LNCaP clone FGC (cell line): Measurements from ENCODE around the gene MTCH1.
A peak's percentile ranks its signal among the peaks of the same experiment; 100 is the strongest.

Experiments used
- DNase-seq: peaks from one replicate; pipeline ENCODE4 v3.0.0-alpha.2; 2011; ENCODE audit warnings: low read depth
- H3K4me3 ChIP-seq: 2 replicates; pipeline ENCODE4 v1.5.1; 2011; ENCODE audit warnings: mild to moderate bottlenecking, low read depth, low read length, control low read depth
- CTCF ChIP-seq: IDR thresholded peaks from 2 replicates; pipeline ENCODE4 v1.5.1; 2012; ENCODE audit warnings: mild to moderate bottlenecking; ENCODE audit not compliant: control insufficient read depth, insufficient read depth; ENCODE audit errors: extremely low read depth

Gene MTCH1

DNA sequence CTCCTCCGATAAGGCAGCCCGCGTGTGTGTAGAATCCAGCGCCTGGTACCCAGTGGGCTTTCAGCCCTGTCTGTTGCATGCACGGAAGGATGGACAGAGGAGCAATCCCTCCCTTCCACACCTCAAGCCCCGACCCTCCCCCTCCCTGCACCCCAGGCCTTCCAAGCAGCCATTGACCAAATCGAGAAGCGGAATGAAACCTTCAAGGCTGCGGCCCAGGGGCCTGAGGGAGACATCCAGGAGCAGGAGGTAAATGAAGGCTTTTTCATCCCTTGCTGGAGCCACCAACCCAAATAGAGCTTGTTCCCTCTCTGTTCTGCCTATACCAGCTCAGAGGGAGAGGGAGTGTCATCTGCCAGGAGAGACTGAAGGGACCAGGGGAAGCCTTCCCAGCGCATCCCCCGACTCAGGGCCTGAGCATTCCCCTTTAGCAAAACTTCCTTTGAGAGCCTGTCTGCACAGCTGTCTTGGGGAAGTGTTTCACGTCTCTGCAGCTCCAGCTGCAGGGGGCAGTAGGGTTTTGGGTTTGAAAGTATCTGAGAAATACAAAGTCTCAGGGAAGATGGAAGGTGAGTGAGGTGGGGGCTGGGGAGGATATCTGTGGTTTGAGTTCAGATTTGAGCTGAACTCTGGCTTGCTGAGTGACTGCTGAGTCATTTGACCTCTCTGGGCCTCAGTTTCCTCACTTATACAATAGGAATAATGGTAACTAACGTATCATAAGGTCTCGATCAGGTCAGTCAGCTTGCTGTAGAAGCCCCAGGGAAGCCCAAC is 35.5 kb upstream of the MTCH1 start:
- no peak overlapping the region for H3K4me3 ChIP-seq
- no peak for DNase-seq

DNA sequence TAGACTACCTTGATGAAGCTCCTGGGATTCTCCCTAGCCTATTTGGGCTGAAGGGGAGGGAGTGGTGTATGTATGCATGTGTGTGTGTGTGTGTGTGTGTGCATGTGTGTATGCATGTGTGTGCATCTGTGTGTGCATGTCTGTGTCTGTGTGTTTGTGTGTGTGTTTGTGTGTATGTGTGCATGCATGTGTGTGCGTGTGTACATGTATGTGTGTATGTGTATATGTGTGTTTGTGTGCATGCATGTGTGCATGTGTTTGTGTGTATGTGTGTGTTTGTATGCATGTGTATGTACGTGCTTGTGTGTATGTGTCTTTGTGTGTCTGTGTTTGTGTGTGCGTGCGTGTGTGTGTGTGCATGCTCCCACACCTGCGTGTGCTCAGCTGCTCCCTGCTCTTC is 34.8 kb upstream of the MTCH1 start:
- no peak for TF ChIP-seq CTCF

More for the DNA sequence above, 35.5 kb upstream of the MTCH1 start:
- peak; percentile 22; the same call in 1 of the 2 replicates for TF ChIP-seq CTCF

GRCh38 chr6:37020381-37020780 is 34.4 kb upstream of the MTCH1 start:
- no peak overlapping the region for H3K4me3 ChIP-seq
- DNase-seq: no peak
- no peak for TF ChIP-seq CTCF

More for the DNA sequence above, 34.8 kb upstream of the MTCH1 start:
- no peak for DNase-seq
- H3K4me3 ChIP-seq: no peak overlapping the region

DNA sequence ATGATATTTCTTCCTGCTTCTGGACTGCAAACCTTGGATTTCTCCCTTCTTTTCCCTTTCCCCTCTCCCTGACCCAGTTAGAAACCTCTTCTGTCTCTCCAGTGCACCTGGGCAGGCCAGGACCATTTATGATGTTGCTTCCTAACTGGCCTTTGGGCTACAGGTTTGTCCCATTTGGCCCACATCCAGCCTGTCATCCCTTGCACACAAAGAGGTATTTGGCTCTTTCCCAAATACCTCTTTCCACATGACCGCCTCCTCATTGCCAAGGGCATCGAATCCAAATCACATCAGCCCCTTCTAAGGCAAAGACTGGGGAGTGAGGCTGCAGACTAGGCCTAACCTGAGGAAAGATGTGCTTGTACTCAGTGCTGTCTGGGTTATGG is 33.1 kb upstream of the MTCH1 start:
- no peak for TF ChIP-seq CTCF
- no peak overlapping the region for H3K4me3 ChIP-seq
- no peak for DNase-seq

DNA sequence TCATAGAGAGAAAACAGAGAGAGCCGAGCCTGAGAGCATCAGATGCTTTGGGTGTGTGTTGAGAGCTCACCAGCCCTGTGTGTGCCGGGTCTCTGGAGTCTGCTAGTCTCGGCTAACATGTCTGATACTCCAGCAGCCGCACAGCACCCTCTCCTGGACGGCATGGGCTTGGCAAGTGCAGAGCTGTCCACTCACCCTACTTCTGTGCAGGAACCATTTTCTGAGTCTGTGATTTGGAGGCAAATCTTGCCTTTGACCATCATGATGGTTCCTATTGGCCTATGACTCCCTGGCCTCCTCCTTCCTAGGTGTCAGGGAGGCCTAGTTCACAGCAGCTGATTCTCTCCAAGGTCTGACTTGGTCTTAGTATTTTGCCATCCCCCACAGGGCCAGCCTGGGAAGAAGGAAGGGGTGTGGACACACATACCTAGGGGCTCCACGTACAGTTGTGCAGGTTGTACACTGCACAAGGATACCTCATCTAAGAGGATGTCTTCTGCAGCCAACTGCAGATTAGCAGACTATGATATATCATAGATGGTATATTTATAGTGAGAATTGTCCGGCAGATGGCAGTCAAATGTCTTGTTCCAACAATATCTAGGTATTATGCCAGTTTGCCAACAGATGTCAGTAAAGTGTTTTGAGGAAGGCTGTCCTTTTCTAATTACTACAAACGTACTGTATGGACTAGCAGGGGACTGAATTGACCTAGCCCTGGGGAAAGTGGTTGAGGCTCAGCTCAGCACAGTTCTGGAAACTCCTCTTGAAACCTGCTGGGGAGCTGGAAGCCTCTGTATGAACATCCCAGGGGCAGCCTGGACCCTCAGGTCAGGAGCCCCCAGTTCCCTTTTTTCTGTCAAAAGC is 32.4 kb upstream of the MTCH1 start:
- TF ChIP-seq CTCF: peak; percentile 93
- H3K4me3 ChIP-seq: no peak overlapping the region
- peak; percentile 84 for DNase-seq

DNA sequence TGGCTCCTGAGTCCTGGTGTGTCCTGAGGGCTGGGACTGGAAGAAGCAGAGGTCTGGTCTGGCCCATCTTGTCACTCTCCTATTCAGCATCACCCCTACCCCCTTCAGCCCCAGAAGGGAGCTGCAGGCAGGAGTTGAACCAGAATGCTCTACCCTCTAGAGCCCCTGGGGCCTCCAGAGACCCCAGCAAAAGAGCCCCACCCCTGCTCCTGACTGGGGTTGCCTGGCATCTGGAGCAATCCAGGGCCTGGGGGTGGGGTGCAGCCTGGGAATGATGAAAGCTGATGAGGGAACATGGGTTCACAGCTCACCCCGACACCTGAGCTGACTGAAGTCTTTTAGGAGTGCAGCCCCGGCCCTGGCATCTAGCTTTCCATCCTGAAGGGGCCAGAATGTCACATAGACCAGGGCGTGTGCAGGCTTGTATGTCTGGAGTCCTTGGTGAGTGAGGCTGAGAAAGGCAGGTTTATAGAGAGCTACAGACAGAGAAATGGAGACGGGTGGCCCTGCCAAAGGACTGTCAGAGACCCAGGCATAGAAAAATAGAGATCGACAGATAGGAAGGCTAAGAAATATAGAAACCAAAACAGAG is 31.7 kb upstream of the MTCH1 start:
- no peak for DNase-seq
- no peak for TF ChIP-seq CTCF
- H3K4me3 ChIP-seq: no peak overlapping the region
